Renal cortex interstitium (tissue), 11 donors: Measurements from ENCODE around the gene CMC4. TPM values are rescaled to one million over a fixed set of nuclear protein-coding genes. Genes with fewer than 3 reads are reported as not detected.

Source experiments
- DNase-seq, 11 donors: peaks; one replicate each; pipeline ENCODE4 v3.0.0-alpha.2; 2013; ENCODE audit warnings: low read depth in 9 of 11, low spot score in 4 of 11; ENCODE audit errors: extremely low read depth in 1 of 11
- polyA plus RNA-seq, 3 donors: library from polyadenylated mRNA; unstranded; fragments of 120-200 nt; gene quantifications; one replicate each; pipeline ENCODE4 v1.2.1, GENCODE V29; 2013; ENCODE audit not compliant: insufficient read length in 3 of 3

The CMC4 gene
- polyA plus RNA-seq, 3 donors: 5.2 to 8.9 (median 8.0) TPM

GRCh38 chrX:155065035-155065734, 5.8 kb downstream of the CMC4 start:
- DNase-seq: no peak

GRCh38 chrX:155061760-155062159, 9.2 kb downstream of the CMC4 start:
- DNase-seq: no peak

DNA sequence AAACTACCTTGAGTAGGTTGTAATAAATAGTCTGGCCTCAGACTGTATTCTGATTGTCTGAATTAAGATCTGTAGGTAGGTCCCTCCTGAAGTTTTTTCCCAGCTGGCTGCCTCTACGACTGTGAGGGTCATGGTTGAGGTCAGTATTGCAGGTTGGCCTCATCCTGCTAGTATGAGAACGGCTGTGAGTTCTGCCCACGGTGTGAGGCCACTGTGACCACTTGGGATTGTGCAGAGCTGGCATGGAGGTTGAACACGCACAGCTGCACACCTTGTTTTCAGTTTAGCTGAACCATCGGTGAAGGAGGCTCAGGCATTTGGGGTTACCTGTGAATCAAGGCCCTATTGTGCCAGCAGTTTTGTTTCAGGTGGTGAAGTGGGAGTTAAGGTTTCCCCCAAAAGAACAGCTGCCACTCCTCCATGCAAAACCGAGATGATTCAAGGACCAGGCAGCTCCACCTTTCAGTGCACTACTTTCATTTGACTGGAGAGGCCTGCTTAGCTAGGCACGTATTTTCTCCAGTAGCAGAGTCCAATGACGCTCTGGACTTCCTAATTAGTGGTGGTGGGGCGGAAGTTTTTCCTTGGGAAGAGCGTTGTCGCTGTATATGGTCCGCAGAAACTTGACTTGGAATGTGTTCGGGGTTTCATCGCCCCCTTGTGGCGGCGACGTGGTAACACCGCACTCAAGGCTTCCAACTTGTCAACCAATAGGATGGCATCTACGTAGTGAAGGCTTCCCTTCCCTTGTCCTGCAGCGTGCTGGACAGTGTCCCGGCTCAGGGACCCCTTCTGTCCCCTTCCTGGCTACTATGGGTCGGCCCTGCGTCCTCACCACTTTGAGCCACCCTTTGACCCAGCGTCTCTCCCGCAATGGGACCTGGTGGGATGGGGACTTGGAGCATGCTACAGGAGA, 13.8 kb downstream of the CMC4 start:
- peak in 9 of 11 donors; percentile 53 to 70 (median 59) for DNase-seq

DNA sequence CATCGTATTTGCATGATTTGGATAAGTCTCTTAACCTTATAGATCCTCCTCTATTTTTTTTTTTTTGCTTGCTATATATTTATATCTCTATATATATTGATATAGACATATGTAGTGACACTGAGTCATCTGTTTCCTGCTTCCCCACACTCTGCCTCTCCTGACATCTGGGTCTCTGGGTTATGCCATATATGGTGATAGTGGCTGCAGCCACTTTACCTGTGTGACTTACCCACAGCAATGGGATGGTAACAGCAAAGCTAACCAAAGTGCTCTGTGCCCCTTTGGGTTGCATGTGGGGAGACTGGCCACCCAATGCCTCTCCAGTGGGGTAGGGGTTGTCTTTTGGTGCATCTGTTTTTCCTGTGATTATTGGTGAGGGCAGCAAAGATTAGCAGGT, 14.5 kb downstream of the CMC4 start:
- DNase-seq: no peak

DNA sequence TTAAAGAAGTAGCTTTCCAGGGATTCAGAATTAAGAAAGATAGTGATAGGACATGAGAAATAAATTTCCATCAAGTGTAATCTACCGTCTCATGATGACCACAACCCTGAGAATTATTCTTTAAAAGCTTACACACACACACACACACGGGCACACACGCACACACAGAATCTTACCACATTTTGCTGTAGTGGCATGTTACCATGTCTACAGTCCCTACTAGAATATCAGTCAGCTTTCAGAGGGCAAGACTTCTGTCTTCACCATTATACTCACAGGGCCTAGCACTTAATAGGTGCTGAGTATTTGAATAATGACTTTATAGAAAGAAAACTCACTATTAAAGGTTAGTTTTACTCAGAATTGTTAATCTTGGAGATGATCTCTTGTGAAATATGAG, 15.4 kb downstream of the CMC4 start:
- DNase-seq: no peak

DNA sequence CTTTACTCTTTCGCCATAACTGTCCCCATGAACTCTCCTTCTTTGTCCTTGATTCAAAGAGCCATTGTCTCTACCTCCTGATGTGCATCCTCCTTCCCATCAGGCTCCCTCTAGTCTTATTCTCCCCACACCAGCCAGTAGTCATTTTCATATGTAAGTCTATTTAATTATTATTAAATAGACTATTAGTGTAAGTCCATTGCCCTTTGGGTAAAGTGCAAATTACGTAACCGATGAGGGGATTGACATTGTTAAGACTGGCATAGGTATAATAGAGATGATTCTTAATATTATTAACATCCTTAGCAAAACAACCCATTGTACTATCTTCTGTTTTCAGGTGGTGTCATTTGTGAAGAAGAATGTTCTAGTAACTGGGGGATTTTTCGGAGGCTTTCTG, 16.7 kb downstream of the CMC4 start:
- DNase-seq: no peak

DNA sequence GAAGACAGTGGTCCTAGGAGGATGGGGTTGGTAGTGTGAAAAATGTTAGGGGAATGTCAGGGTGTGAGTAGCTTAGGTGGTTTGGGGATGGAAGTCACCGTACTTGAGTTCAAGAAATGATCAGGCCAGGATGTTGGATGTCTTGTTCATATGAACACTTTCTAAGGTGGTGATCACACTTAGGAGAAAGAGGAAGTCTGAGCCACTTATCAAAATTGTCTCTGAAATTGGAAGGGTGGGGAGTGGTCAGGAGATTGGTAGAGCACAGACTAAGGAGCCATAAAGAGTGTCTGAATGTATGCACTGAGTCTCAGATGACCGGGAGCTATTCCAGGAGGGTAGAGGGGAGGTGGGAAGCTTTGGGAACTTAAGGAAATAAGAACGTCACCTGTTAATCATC, 17.3 kb downstream of the CMC4 start:
- DNase-seq: no peak

DNA sequence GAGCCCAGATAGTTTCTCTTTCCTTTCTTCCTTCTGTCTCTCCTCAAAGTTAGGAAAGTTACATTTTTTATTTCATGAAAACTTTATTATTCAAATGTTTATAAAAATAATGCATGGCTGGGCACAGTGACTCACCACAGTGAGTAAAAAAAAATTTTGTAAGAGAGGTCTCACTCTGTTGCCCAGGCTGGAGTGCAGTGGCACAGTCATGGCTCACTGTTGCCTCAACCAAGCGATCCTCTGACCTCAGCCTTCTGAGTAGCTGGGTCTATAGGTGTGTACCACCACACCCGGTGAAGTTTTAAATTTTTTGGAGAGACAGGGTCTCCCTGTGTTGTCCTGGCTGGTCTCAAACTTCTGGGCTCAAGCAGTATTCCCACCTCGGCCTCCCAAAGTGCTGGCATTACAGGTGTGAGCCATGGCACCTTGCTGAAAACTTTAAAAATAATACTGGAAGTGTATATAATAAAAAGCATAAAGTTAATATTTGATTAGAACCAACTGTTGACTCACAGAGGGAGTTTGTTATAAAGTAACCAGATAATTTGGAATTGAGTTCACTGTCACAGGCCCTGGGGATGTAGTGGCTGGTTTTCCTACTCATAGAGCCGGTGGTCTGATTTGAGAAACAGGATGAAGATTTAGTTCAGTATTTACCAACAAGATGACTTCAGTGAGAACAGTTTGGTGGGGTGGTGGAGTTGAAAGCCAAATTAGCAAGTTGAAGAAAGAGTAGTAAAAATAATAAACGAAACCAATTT, 18.0 kb downstream of the CMC4 start:
- no peak for DNase-seq

DNA sequence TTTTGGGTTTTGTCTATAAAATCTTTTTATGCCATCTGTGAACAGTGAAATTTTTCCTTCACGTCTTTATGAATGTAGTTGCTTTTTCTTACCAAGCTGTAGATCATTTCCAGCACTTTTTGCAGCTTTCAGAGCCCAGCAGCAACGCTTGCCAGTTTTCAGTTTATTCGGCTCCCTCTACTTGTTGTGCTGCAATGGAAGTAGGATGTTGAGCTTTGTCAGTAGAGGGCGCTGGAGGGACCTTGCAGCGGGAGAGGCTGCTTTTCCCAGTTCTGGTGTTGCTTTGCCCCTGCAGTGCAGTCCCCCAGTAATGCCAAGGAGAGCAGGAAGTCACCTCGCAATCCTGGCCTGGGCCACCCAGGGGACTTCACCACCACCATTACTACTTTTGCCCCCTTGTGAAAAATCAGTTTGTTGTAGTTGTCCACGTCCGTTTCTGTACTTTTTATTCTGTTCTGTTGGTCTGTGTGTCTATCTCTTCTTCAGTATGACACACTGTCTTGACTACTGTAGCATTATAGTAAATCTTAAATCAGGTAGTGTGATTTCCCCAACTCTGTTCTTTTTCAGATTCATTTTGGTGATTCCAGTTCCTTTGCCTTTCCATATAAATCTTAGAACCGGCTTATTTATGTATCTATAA, 21.8 kb downstream of the CMC4 start:
- DNase-seq: no peak

DNA sequence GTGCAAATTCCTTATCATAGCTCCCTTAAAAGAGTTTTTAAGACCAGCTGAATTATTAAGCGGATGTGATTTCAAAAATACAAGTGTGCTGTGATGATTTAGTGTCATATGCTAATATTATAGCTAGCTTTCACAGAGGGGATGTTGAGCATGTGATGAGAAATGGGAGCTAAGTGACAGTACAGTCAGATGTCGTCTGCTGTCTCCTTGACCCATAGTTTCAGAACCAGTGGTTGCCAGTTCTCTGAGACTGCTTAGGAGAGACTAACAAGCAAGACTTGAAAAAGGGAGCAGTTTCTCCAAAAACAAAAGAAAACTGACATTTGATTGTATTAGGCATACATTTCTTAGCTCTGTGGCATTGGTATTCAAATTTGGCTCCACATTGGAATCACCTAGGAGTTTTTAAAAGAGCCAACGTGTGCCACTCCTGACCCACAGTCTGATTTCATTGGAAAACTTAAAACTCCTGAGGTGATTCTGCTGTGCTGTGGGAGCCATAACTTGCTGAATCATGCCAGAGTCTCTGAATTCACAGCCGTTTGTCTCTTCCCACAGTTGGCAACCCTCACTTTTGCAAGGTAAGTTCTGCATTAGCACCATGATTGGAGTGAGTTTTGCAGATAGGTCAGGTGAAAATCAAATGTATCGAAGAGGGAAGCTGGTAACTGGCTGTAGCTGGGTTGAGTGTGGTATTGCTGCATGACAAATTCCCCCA, 24.0 kb downstream of the CMC4 start:
- no peak for DNase-seq

DNA sequence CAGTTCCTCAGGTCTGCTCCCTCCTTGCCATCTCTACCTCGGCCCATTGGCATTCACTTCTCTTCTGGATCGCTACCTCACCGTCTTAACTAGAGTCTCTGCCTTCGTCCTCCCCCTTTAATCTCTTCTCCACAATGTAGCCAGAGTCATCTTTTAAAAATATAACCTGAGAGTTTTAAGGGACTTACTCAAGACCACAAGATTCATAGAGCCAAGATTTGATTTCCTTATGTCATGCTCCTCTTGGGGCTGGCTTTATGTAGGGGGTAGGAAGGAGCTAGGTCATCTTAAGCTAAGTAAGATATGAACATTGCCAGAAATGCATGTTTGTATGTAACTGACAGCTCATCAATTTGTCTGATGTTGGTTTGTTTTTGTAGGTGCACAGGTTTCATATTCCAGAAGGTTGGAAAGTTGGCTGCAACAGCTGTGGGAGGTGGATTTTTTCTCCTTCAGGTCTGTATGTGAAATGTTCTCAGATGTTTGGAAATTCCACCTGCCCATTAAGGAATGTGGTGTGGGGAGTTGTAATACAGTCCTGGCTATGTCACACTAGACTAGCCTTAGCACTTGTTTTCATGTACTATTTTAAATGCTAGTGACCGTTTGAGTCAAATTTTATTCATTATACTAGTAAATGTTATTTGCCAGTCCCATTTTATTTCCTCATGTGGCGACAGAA, 24.7 kb downstream of the CMC4 start:
- no peak for DNase-seq

- DNase-seq: no peak
Measured at GRCh38 chrX:155035688-155036087, 35.2 kb downstream of the CMC4 start.

DNA sequence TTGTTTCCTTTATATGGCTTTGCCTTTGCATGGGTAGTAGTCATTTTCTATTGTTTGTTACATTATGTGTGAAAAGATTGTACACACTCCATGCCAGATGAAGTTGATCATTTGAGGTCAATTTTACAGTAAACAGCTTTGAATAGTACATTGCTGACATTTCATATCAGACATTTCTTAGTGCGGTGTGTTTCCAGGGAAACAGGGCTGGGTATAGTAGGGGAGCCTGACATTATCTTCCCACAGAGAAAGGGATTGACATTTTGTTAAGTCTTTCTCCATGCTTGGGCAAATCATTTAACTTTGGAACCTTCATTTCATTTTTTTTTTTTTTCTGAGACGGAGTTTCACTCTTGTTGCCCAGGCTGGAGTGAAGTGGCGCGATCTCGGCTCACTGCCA, 39.3 kb downstream of the CMC4 start:
- no peak for DNase-seq

DNA sequence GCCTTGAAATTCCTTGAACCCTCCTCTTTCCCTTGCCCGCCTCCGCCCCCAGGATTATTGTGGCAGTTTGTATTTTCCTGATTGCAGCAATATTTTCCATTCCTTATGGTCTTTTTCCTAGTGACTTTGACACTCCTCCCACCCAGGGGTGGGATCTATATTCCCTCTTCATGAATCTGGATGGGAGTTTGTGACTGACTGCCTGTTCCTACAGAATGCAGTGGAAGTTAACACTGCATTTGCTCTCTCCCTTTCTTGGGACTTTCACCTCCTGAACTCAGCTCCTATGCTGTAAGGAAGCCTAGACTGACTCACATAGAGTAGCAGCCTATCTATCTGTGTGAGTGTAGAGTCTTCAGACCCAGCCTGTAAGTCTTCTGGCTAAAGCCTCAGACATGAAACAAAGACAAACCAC, 42.1 kb downstream of the CMC4 start:
- DNase-seq: no peak

DNA sequence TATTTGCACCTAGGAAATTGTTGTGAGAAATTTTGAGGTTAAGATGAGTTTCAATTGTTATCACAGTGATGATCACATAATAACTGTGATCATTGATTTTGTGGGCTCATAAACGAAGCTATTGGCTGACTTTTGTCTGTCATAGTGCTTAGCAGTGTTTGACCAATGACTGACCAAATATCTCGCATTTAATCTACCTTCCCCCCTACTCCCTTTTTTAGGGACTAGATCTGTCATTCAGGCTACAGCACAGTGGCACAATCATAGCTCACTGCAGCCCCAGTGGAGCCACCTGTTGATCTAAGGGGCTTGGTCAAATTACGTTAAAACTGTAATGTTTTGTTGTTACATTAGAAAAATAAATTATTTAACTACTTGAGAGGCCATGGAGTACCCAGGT, 42.8 kb downstream of the CMC4 start:
- no peak for DNase-seq

DNA sequence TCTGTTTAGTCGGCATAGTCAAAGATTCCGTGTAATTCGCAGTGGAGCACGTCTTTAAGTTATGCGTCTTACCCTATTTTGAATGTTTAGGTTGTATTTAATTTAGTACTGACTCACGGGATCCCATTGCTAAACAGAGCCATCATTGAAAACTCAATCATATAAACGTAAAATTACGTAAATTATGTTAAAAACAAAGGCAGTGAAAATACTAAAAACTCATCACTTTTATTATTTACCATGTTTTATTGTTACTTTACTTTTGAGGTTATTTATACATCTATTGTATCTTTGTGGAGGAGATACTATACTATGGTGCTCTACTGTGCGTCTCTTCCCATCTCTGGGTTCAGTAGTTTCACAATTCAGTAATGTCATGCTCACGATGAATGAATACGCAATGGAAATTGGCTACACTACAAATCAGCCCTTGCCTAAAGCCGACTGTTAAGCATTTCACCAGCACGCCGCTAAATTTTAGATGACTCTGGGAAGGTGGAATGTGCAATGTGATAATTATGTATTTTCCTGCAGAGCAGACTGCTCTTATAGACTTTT, 43.3 kb downstream of the CMC4 start:
- DNase-seq: peak in 5 of 11 donors; percentile 18 to 31 (median 27)

DNA sequence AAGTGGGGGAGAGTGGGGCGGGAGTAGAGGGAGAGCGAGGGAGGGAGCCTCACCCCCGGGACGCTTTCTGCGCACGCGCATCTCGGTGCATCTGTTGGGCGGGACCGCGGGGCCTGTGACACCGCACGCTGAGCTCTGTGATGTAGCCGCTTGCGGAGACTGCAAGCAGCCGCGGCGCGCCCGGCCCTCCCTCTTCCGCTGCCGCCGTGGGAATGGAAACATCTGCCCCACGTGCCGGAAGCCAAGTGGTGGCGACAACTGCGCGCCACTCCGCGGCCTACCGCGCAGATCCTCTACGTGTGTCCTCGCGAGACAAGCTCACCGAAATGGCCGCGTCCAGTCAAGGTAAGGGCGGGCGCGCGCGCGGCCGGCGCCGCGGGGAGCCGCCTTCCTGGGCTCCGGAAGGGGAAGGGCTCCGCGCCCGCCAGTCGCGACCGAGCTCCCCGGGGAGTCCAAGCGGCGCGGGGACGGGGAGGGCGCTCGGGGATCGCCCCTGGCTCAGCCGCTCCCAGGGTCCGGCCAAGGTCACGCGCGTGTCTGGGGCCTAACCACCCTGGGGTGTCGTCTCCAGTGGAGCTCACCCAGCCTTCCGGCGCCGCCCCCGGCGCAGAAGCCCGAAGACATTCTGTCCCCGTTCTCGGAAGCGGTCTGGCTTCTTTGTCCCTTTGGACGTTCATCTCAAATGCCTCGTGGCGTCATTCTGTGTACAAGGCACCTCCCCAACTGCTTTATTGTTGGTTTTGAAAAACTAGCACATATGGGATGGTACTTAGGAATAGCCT, 44.0 kb downstream of the CMC4 start, which contains the start of gene FUNDC2:
Gene FUNDC2, plus strand, starts transcription at position 118 of the 782 bp plus-strand sequence. Its CDS starts 95 bp downstream, at position 213.
- peak; percentile 49 to 89 (median 86) for DNase-seq
